ENCODE measurements around the gene PPM1B. TPM values are rescaled to one million over a fixed set of nuclear protein-coding genes. Genes with fewer than 3 reads are reported as not detected.
"Not testable (repeated sequence)": the region's sequence is repeated elsewhere in the genome, so short reads cannot be mapped to it uniquely, and the experiment has no call there.

The PPM1B gene
- total RNA-seq, 1 donor from 2014 or later, result 32.2 TPM

DNA sequence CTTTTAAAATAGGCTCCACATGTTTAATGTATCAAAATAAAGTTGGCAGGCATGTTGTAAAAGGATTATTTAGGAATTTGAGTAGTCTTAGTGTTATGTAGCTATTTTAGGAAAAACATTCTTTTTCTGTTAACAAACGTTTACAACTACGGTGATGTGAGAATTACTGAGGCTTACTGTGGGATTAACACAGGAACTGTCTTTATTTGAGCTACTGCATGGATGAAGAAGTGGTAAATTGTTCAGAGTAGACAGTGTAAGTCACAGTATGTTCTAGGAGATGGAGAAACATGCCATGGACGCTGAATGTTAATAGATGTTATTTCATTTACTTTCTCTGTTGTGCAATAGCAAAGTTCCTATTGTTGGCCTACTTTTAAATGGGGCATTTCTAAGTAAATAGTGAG lies 1.6 kb downstream of the PPM1B start:
- TF ChIP-seq POLR2A (IDR thresholded peaks at IDR 0.05) (peak in 1 of 2 donors; percentile 15), POLR2AphosphoS5 (IDR thresholded peaks at IDR 0.05; ENCODE audit: insufficient read depth in 1 of 2, low read depth in 1 of 2) (peak in 1 of 2 donors; percentile 86)
- TF ChIP-seq, protein P1, sequence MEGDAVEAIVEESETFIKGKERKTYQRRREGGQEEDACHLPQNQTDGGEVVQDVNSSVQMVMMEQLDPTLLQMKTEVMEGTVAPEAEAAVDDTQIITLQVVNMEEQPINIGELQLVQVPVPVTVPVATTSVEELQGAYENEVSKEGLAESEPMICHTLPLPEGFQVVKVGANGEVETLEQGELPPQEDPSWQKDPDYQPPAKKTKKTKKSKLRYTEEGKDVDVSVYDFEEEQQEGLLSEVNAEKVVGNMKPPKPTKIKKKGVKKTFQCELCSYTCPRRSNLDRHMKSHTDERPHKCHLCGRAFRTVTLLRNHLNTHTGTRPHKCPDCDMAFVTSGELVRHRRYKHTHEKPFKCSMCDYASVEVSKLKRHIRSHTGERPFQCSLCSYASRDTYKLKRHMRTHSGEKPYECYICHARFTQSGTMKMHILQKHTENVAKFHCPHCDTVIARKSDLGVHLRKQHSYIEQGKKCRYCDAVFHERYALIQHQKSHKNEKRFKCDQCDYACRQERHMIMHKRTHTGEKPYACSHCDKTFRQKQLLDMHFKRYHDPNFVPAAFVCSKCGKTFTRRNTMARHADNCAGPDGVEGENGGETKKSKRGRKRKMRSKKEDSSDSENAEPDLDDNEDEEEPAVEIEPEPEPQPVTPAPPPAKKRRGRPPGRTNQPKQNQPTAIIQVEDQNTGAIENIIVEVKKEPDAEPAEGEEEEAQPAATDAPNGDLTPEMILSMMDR (IDR thresholded peaks at IDR 0.05), result no peak
- H3K36me3 ChIP-seq, result no peaks in the 10 kb centered on the region
- peak overlapping the region; percentile 74 to 88 for H3K4me3 ChIP-seq
- H3K9me3 ChIP-seq, result no peaks in the 10 kb centered on the region
- DNase-seq (ENCODE audit: extremely low spot score in 2 of 2), result no peak
- no peaks in the 10 kb centered on the region for H3K27me3 ChIP-seq
- H3K27ac ChIP-seq, result peak overlapping the region; percentile 94
- intact Hi-C loops (cut with DNase I), result no loop called here
- peaks cover 51% of the 10 kb centered on the region for H3K4me1 ChIP-seq

DNA sequence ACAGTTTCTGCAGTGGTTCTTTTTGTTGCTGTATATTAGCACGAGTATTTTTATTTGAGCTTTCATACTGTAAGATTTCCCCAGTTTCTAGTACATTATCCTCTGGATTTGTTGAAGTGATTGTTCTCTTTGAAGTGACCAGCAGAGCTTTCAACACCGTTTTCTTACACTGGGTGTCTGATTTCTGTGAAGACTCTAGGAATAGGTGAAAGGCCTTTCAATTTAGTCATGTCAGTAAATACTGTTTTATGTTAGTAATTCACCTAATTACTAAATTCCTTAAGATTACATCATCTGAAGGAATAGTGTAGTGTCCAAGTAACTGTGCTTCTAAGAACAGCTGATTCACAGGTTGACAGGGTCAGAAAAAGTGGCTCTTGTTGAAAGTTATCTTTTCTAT lies 2.3 kb downstream of the PPM1B start:
- Histone ChIP-seq H3K4me3 (peak overlapping the region; percentile 74 to 88), H3K36me3 (no peaks in the 10 kb centered on the region), H3K9me3 (no peaks in the 10 kb centered on the region), H3K4me1 (peaks cover 58% of the 10 kb centered on the region), H3K27ac (peak overlapping the region; percentile 94), H3K27me3 (no peaks in the 10 kb centered on the region)
- intact Hi-C loops (cut with DNase I), result no loop called here
- DNase-seq (ENCODE audit: extremely low spot score in 2 of 2), result no peak
- TF ChIP-seq POLR2A (IDR thresholded peaks at IDR 0.05) (no peak), POLR2AphosphoS5 (IDR thresholded peaks at IDR 0.05; ENCODE audit: insufficient read depth in 1 of 2, low read depth in 1 of 2) (no peak)
- TF ChIP-seq, protein P1 (IDR thresholded peaks at IDR 0.05), result no peak

DNA sequence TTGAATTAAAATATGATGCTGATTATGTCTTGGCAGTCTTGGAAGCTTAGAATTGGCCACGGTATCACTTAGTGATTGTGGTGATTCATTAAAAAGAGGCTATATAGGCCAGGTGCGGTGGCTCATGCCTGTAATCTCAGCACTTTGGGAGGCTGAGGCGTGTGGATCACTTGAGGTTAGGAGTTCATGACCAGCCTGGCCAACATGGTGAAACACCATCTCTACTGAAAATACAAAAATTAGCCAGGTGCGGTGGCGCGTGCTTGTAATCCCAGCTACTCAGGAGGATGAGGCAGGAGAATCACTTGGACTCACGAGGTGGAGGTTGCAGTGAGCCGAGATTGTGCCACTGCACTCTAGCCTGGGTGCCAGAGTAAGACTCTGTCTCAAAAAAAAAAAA lies 2.8 kb downstream of the PPM1B start:
- Histone ChIP-seq H3K27ac (peak overlapping the region; percentile 94), H3K4me3 (peak overlapping the region in 1 of 2 donors; percentile 88), H3K4me1 (peaks cover 61% of the 10 kb centered on the region)
- DNase-seq (ENCODE audit: extremely low spot score in 2 of 2); H3K9me3 ChIP-seq; intact Hi-C loops (cut with DNase I); H3K36me3 ChIP-seq; H3K27me3 ChIP-seq: not testable (repeated sequence)

DNA sequence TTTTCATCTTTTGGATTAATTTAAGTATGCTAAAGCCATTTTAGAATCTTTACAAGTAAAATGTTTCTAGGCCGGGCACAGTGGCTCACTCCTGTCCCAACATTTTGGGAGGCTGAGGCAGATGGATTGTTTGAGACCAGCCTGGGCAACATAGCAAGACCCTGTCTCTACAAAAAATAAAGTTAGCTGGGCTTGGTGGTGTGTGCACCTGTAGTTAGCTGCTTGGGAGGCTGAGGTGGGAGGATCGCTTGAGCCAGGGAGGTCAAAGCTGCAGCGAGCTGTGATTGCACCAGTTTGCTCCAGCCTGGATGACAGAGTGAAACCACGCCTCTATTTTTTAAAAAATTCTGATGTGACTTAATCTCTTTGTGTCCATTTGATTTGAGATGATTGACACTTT lies 3.9 kb downstream of the PPM1B start:
- intact Hi-C loops (cut with DNase I), result no loop called here
- Histone ChIP-seq H3K27ac (no peak overlapping the region), H3K4me3 (no peak overlapping the region), H3K36me3 (no peaks in the 10 kb centered on the region), H3K9me3 (no peaks in the 10 kb centered on the region), H3K4me1 (peaks cover 62% of the 10 kb centered on the region), H3K27me3 (no peaks in the 10 kb centered on the region)
- DNase-seq (ENCODE audit: extremely low spot score in 2 of 2), result no peak
- TF ChIP-seq, protein P1 (IDR thresholded peaks at IDR 0.05), result no peak
- no peak for TF ChIP-seq POLR2A (IDR thresholded peaks at IDR 0.05)

DNA sequence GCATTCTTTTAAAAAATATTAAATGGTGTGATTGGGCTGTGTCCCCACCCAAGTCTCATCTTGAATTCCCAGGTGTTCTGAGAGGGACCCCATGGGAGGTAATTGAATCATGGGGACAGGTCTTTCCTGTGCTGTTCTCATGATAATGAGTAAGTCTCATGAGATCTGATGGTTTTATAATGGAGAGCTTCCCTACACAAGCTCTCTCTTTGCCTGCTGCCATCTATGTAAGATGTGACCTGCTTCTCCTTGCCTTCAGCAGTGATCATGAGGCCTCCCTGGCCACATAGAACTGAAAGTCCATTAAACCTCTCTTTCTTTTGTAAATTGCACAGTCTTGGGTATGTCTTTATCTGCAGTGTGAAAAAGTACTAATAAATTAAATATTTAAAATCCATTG lies 10.3 kb downstream of the PPM1B start:
- H3K4me1 ChIP-seq, result peaks cover 80% of the 10 kb centered on the region
- TF ChIP-seq, protein P1 (IDR thresholded peaks at IDR 0.05), result no peak
- TF ChIP-seq POLR2A (IDR thresholded peaks at IDR 0.05) (no peak), POLR2AphosphoS5 (IDR thresholded peaks at IDR 0.05; ENCODE audit: insufficient read depth in 1 of 2, low read depth in 1 of 2) (no peak)
- no peak overlapping the region for H3K4me3 ChIP-seq
- DNase-seq (ENCODE audit: extremely low spot score in 2 of 2), result no peak
- no peaks in the 10 kb centered on the region for H3K9me3 ChIP-seq
- no peaks in the 10 kb centered on the region for H3K36me3 ChIP-seq
- H3K27ac ChIP-seq, result no peak overlapping the region
- no peaks in the 10 kb centered on the region for H3K27me3 ChIP-seq
- intact Hi-C loops (cut with DNase I), result no loop called here

DNA sequence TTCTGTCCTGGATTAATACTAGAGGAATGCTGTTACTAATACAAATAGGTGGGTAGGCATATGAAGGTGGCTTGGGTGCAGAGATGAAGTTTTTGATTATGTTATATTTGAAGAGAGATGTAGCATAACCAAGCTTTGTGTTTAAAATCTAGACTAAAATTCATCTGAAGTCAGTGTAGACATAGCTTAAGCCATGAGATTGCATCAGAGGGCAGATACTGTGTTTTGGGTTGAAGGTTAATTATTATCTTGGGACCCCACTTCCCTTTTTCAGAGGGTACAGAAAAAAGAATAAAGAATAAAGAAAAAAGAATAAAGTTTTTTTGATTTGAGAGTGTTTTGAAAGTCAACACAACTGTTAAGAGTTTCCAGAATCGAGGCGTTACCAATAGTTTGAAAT lies 13.0 kb downstream of the PPM1B start:
- Histone ChIP-seq H3K27ac (no peak overlapping the region), H3K36me3 (no peaks in the 10 kb centered on the region), H3K27me3 (no peaks in the 10 kb centered on the region), H3K9me3 (no peaks in the 10 kb centered on the region), H3K4me1 (peaks cover 81% of the 10 kb centered on the region), H3K4me3 (no peak overlapping the region)
- TF ChIP-seq, protein P1 (IDR thresholded peaks at IDR 0.05), result no peak
- TF ChIP-seq POLR2AphosphoS5 (IDR thresholded peaks at IDR 0.05; ENCODE audit: insufficient read depth in 1 of 2, low read depth in 1 of 2), result no peak
- TF ChIP-seq POLR2A (IDR thresholded peaks at IDR 0.05), result no peak
- DNase-seq (ENCODE audit: extremely low spot score in 2 of 2), result no peak
- intact Hi-C loops (cut with DNase I), result no loop called here
